GM19328 (cell line): ENCODE results near the gene FGF18.

ENCODE experiments used
- ATAC-seq: cut with Tn5 transposase; IDR thresholded peaks from one replicate; pipeline ENCODE4 v1.9.1; 2021; ENCODE audit warnings: mild to moderate bottlenecking, moderate library complexity; ENCODE audit not compliant: unreplicated experiment

The FGF18 gene

DNA sequence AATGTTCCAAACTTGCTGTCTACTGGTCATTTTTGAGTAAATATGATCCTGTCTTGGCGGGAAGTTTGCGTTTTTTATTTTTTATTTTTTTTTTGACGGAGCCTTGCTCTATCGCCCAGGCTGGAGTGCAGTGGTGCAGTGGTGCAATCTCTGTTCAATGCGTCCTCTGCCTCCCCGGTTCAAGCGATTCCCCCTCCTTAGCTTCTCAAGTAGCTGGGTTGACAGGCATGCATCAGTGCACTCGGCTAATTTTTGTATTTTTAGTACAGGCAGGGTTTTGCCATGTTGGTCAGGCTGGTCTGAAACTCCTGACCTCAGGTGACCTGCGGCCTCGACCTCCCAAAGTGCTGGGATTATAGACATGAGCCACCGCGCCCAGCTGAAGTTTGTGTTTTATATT, 45.4 kb downstream of the FGF18 start:
- no peak for ATAC-seq

DNA sequence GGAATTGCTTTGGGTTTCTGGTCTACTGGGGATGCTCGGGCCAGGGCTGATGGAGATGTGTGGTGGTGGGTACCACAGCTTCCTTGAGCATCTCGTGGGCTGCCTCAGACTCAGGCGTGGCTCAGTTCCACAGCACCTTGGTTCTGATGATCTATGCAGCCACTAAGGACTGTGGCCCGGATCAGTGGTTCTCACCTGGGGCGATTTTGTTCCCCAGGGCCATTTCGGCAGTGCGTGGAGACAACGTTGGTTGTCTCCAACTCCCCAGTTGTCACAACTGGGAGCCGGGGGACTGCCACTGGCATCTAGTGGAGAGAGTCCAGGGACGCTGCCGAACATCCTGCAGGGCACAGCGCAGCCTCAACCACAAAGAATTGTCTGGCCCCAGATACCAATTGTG, 47.7 kb downstream of the FGF18 start:
- no peak for ATAC-seq

DNA sequence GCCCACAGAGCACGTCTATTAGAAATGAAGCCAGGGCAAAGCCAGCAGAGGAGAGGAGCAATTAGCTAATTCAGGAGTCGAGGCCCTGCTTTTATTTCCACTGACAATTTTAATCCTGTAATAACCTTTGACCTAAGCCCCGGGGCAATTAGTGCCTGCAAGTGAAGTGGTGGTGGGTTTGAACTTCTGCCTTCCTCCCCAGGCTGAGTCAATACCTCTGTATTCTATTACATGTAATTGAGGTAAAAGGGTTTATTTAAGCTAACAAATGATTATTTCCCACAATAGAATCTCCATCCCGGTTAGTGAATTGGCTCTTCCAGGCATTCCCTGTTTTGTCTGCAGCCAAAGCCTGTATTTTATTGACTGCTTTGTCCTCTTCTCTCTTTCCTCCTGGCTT, 49.9 kb downstream of the FGF18 start:
- no peak for ATAC-seq

DNA sequence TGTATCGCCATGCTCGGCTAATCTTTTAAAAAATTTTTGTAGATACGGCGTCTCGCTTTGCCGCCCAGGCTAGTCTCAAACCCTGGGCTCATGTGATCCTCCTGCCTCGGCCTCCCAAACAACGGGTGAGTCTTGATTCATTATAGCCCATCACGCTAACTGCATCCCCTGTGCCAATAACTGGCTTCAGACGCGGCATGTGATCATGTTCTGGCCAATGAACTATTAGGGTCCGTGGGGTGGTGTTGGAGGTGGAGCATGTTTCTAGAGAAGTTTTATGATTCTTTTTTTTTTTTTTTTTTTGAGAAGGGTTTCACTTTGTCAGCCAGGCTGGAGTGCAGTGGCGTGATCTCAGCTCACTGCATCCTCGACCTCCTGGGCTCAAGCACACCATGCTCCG, 51.0 kb downstream of the FGF18 start:
- no peak for ATAC-seq

DNA sequence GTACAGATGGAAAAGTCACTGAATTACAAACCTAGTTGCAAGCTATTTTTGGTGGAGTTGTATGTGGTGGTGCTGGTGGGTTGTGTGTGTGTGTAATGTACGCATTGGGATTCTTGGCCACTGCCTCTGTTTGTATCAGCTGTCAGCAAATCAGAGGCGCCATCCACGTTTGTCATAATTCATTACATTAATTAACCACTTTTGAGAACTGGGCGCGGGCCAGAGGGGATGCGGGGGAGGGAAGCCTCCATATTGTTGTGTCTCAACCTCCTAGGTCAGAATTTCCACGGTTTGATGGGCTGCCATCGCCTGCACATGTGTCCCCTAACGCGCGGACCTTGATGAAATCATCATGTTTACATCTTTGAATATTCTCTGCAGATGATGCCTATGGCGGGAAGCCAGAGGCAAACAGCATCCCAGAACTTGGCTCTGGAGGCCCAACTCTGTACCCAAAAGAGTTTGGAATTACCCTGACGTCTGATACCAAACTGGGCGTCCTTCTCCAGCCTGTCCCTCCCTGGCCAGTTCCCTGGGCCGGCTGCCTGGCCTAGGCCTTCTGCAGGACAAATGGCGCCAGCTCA, 54.9 kb downstream of the FGF18 start:
- no peak for ATAC-seq

DNA sequence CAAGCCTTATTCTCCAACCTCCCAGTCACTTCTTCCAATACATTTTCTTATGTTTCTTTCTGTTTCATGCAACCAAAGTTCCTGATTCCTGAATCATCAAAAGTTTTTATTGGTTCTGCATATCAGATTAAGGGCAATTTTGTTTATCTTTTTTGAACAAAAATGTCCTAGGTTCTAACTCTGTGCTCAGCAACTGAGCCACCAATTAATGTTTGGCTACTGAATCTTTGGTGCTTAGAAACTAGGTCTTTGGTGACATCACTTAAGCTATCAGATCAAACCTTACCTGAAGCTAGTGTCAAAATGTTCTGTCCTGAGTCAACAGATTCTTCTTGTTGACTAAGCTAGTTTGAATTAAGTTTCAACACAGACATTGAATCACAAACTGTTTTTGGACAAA, 56.1 kb downstream of the FGF18 start:
- no peak for ATAC-seq

DNA sequence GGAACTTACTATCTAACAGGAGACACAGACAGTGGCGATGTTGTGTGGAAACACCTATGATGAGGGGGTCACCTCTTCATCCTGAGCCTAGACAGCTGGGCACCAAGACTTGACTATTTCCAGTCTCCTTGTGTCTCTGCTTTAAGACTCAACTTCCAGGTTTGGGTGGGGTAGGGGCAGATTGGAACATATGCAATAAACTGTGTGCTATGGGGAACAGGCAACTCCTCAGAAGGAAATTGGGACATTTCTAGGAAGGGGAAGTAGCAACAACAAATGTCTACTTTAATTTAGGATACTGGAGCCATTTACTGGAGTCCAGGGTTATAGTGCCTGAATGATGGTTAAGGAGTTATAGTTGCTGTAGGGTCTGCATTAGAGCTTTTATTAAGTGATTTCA, 57.3 kb downstream of the FGF18 start:
- ATAC-seq, result no peak

DNA sequence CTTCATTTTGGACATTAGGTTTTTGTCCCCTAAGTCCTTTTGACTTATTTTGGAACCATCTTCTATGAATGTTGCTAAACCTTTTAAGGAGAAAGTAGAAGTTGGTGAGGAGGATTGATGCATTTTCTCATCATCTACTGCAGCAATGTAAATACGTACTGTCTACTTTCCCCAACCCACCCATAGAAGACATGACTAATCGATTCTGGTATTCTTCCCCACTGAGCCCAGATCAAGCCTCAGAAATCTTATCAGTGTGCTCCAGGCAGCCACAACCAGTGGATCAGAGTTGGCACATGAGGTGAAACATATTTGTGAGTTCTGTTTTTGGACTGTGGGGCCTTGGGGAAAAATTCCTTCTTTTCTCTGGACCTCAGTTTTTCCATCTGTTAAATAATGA, 57.7 kb downstream of the FGF18 start:
- ATAC-seq, result no peak

DNA sequence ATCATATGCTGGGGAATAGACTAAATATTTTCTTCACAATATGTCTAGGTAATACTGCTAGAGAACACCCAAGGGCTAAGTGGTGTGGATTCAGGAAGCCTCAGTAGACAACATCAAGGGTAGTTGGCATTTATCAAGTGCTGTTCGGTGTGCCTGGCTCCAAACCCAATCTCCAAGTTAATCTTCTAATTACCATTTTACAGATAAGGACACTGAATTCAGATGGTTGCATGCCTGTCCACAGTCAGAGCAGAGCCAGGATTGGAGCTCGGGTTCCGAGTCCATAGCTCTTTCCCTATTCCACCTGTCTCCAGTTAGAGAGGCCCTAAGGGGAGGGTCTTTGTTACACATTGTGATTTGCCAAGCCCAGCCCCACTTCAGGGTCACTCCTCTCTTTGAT, 58.2 kb downstream of the FGF18 start:
- no peak for ATAC-seq

DNA sequence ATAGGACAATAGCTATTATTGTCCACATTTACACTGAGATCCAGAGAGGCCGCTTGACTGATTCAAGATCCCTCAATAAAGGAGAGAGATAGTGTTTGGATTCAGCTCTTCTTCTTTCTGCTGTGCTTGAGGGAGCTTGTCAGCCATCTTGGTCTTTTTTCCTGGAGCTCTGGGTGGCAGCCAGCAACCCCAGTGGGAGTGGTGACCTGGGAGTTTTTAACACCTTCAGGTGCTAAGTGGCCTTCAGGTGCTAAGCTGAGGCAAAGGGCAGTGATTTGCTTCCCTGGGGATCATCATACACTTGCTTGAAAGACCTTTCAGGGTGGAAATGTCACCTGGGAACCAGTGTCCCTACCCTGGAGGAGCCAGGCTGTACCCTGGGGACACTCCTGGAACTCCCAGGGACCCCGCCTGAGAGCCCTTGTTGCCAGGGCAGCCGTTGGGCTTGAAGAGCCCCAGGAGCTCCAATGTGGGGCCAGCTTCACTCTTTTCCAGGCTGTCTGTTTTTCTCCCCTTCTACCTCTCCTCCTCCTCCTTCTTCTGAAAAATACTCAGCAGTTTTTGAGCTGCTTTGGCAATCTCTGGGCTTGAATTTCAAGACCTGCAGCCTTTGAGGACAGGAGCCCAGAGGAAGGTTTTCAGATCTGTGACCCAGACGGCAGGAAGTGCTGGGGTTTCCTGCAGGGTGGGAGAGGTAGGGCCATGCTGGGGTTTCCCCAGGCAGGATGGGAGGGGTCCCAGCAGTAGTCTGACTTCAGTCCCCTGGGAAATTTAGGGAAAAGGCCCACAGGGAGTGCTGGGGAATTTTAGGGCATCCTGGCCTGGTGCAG, 59.7 kb downstream of the FGF18 start:
- ATAC-seq, result no peak

DNA sequence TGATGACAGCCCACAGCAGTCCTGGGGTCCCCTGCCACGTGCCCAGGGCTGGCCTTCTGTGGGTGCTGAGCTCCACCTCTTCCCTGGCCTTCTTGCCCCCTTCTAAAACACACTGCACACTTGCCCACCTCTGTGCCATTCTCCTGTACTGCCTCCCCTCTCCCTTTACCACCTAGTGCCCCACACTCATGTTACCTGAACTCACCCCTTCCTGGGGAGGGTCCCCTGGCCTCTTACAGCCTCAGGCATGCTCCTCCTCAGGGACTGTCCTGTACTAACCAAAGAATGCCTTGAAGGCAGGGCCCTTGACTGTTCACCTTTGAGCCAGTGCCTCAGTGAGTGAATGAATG, 60.3 kb downstream of the FGF18 start:
- ATAC-seq, result no peak

DNA sequence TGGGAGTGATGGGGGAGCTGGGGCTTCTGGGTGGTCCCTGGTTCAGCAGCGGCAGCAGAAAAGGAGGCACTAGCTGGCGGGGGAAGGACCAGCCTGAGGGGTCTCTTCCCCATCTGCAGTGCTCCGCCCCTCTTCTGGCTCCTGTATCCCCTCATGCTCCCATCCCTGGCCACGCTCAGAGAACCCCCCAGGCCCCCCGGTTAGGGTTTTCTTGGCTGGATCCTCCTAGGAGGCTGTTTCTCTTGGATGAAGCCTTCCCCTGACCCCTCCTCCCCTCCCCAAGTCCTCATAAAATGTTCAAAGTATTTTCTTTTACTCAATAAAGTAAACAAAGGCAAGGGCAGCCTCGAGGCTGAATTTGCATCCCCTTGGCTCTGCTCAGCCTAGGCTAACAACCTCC, 60.8 kb downstream of the FGF18 start:
- no peak for ATAC-seq

DNA sequence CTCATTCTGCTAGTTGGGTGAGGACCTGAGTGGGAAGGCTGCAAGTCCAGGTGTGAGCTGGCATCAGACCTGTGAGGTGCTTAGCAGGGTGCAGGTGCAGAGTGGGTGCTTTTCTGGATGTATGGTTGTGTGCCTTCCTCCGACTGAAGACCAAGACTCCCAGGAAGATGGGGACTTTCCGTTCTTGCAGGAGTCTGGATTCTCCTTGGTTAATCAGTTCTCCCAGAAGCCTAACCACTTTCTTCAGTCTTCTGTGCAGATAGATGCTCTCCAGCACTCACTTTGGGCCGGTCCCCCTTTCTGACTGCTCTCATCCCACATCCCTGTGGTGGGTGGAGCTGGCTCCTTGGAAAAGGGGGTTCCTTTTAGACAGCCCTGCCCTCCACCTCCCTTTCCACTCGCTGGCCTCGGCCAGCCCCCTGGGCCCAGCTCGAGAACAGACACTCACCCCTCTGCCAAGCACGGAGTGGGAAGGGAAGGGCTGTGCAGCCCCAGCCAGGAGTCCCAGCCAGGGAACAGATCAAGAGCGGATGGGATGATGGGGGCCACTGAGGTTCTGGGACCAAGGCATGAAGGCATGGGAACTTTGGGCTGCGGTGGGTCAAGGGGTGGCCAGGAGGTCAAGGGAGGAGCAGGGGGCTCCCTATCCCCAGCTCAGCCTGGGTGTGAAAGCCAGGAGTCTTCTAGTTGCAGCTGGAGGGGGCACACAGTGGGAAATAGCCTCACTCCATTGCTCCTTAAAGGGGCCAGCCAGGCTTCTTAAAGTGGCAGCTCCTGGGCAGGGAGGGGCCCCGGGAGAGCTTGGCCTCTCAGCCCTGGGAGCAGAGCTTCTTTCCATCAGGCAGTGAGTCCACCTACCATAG, 62.4 kb downstream of the FGF18 start:
- ATAC-seq, result no peak

DNA sequence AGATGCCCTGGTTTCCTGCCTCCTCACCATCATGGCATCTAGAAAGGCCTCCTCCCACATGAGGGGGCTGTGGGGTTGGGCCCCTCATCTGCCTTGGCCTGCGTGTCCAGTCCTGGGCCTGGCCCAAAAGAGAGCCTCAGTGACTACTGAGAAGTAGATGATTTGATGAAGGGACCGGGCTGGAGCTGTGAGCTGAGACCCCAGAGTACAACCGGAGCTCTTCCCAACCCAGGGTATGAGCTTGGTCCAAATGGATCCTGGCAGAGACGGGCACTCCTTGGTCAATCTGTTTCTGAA, 62.9 kb downstream of the FGF18 start:
- no peak for ATAC-seq

DNA sequence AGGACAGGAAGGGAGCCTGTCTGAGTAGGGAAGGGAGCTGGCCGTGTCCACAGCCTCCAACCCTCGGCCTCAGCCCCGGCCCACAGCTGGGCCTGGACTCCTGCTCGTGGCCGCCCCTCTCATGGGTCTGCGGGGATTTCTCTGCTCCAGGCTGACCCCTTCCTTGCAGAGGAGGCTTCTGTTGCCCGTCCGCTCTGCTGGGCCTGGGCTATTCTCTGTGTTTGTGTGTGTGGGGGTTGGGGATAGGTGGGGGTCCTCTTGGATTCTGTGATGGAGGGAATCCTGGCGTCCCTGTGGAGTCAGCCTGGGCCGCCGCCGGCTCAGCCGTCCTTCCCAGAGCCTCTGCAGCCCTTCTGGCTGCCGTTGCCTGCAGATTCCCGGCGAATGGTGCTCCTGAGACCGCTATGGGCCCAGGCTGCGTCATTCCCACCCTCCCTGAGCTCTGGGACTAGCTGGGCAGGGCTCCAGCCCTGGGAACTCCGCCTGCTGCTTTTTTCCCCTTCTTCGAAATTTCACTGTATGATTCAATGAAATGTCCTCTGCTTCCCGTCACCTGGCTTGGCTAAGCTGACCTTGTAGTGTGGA, 64.2 kb downstream of the FGF18 start:
- no peak for ATAC-seq

DNA sequence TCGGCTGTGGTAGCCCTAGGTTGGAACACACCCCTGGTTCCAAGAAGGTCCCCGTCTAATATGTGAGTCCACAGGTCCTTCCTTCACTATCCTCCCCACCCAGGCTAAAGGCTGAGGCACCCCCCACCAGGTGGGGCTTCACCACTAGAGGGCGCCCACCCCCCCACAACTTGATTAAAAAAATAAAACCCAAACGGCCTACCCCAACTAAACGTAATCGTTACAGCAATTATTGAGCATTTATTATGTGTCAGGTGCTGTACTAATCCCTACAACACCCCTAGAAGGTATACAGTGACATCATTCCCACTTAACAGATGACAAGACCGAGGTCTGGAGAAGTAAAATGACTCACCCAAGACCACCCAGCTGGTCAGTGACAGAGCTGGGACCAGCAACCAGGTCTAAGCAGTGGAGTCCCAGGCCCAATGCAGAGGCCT, 65.0 kb downstream of the FGF18 start:
- no peak for ATAC-seq

DNA sequence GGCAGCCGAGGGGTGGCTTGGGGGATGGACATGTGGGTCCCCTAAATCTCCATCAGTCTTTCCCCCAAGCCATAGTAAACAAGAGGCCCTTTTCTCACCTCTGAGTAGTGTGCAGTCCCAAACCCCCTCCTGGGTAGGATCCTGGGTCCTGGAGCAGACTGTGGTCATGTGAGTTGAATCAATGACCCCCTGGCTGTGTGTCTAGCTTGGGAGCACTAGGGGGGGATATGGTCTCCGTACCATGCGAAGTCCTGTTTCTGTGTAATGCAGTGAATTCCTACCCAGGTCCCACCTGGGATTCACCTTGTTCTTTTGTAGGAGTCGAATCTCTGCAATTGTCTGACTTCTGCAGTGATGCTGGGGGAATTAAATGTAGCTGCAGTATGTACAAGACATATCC, 66.2 kb downstream of the FGF18 start:
- ATAC-seq, result no peak

DNA sequence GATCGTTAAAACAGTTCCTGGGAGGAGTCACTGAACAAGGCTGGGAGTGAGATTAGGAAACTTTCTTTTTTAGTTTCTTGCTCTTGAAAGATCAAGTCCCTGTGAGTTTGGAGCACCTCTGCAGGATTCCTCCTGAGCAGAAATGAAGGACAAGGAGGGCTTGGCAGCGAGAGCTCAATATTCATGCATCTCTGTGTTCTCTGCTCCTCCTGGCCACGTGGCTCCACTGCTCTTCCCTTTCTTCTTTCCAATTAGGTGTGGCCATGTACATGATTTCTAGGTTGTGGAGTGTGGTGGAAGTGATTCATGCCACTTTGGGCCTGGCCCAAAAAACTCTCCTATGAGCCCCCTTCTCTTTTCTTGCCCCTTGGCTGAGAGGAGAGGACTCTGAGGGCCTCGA, 67.2 kb downstream of the FGF18 start:
- ATAC-seq, result no peak

DNA sequence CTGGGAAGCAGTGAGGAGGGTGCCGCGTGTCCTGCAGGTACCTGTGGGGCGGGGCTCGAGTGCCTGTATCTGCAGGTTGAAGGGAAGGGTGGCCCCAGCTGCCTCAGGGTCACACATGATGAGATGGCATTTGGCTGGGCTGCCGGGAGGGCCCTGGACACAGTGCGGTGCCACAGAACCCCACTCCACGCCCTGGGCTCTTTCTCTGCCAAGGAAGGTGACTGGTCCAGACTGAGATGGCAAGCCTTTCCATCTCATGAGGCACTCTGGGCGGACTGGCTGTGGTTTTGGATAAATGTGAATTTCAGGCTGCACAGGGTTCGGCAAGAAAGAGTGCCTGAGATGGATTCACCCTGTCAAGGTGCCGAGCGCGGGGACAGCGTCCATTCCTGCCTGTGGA, 69.4 kb downstream of the FGF18 start:
- no peak for ATAC-seq

DNA sequence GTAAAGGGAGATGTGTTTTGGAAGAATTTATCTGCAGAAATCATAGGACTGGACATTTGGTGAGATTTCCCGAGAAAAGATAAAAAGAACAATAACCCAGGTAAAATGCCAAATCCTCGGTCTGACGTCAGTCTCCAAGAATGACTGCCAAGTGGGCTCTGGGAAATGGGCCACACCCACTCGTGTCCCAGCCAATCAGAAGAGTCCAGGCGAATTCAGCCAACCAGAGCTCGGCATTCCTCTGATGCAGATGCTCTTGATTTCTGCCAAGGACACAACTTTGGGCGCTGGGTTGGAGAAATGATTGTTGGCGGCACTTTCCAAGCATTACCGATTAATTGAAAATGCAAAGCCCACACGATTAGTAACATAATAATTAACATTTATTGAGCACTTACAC, 73.3 kb downstream of the FGF18 start:
- ATAC-seq, result no peak

DNA sequence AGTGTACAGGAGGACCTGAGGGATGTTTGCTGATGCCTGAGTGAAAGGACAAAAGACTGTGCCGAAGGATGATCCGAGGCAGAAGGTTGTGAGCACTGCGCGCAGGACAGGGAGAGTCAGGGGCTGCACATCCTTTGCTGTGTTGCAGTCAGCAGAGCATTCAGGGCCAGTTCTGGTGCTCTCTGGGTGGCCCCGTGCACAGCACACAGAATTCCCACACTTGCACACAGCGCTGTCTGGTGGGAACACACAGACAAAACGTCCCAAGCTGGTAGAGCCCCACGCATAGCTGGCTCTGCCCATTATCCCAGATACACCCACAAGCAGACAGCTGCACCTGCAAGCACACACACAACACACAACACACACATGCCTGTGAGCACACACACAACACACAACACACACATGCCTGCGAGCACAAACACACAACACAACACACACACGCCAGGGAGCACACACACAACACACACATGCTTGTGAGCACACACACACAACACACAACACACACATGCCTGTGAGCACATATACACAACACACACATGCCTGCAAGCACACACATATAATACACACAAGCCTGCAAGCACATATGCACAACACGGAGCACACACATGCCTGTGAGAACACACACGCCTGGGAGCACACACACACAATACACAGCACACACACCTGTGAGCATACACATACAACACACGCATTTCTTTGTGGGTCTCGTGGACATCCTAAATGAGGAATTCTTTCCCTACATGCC, 74.4 kb downstream of the FGF18 start:
- ATAC-seq, result no peak
